Loucy (cell line): Measurements from ENCODE around the gene PITRM1.

Experiments used
- CTCF ChIP-seq: fragments of 200-600 bp; sonication (generic); conservative IDR thresholded peaks from 2 replicates; pipeline ENCODE4 v1.5.1; 2014; ENCODE audit warnings: mild to moderate bottlenecking, antibody characterized with exemption, low read length
- EZH2phosphoT487 ChIP-seq: fragments of 200-600 bp; IDR thresholded peaks from 2 replicates; pipeline ENCODE4 v1.6.1; 2018; ENCODE audit warnings: antibody characterized with exemption, mild to moderate bottlenecking, moderate library complexity, borderline replicate concordance

GRCh38 chr10:3180355-3181025 lies 7.9 kb upstream of the PITRM1 start:
- TF ChIP-seq CTCF (no peak), EZH2phosphoT487 (no peak)
